Sigmoid colon (tissue), 7 donors: ENCODE measurements around the gene LIMA1. TPM values are rescaled to one million over a fixed set of nuclear protein-coding genes. Genes with fewer than 3 reads are reported as not detected.

Experiments
- DNase-seq: peaks from one replicate; pipeline ENCODE4 v3.0.0-alpha.2; 2019
- H3K27ac ChIP-seq, 4 donors: fragments of 200-600 bp; sonication (generic); one replicate each; pipeline ENCODE4 v1.5.1; 2016 to 2019; ENCODE audit warnings: mild to moderate bottlenecking in 1 of 4
- H3K27me3 ChIP-seq, 3 donors: fragments of 200-600 bp; sonication (generic); one replicate each; pipeline ENCODE4 v1.5.1; 2019; ENCODE audit warnings: mild to moderate bottlenecking in 1 of 3
- H3K36me3 ChIP-seq, 4 donors: fragments of 200-600 bp; sonication (generic); one replicate each; pipeline ENCODE4 v1.5.1; 2016 to 2019
- H3K4me1 ChIP-seq, 4 donors: fragments of 200-600 bp; sonication (generic); one replicate each; pipeline ENCODE4 v1.5.1; 2017 to 2019
- H3K4me3 ChIP-seq, 4 donors: fragments of 200-600 bp; sonication (generic); one replicate each; pipeline ENCODE4 v1.5.1; 2017 to 2019; ENCODE audit warnings: mild to moderate bottlenecking in 2 of 4, moderate library complexity in 1 of 4
- H3K9me3 ChIP-seq, 4 donors: fragments of 200-600 bp in 3 of 4; sonication (generic) in 3 of 4; one replicate each; pipeline versions ENCODE4 v1.5.1 to v1.6.1; 2013 to 2019
- CTCF ChIP-seq, 4 experiments: fragments of 450-650 bp in 3 of 4; fragments of 200-600 bp in 1 of 4; IDR thresholded peaks; one replicate each; pipeline ENCODE4 v1.5.1; 2016 to 2019; ENCODE audit warnings: antibody characterized with exemption in 4 of 4, mild to moderate bottlenecking in 3 of 4, moderate library complexity in 2 of 4
- EP300 ChIP-seq, 4 donors: sonication (generic); formaldehyde crosslinking; IDR thresholded peaks; one replicate each; pipeline ENCODE4 v1.6.1; 2017; ENCODE audit warnings: antibody characterized with exemption in 4 of 4
- POLR2A ChIP-seq, 2 donors: fragments of 450-650 bp; IDR thresholded peaks; one replicate each; pipeline ENCODE4 v1.6.1; 2016; ENCODE audit warnings: antibody characterized with exemption in 2 of 2, mild to moderate bottlenecking in 2 of 2, moderate library complexity in 2 of 2
- POLR2AphosphoS5 ChIP-seq, 4 donors: sonication (generic); formaldehyde crosslinking; IDR thresholded peaks; one replicate each; pipeline ENCODE4 v1.6.1; 2017; ENCODE audit warnings: antibody characterized with exemption in 4 of 4
- WGBS, 2 donors: extraction: QIAGEN DNeasy Blood & Tissue Kit; methylation state at CpG; one replicate each; pipeline ENCODE4 v1.1.7; 2013; 5-methylcytosine and 5-hydroxymethylcytosine counted together
- intact Hi-C: fragments of 100-400 bp; cut with DNase I; formaldehyde crosslinking; loops from one replicate; pipeline ENCODE4 v1.15.1; 2023
- polyA plus RNA-seq, 3 donors: library from polyadenylated mRNA; stranded (reverse); fragments of 200-250 nt; gene quantifications; one replicate each; pipeline ENCODE4 v1.2.3, GENCODE V29; 2013
- total RNA-seq, 4 donors: library from RNA; depleted of rRNA; stranded (reverse); fragments of >200 nt; gene quantifications; one replicate each; pipeline ENCODE4 v1.1.0, GENCODE V29; 2016
- donor health status: healthy with polysubstance abuse.
- donor health status: Bipolar disorder and iron deficiency.
- donor health status: healthy.

Gene LIMA1
- total and polyA plus RNA-seq, 7 donors, result 39.7 to 181 (median 108) TPM

- Histone ChIP-seq H3K36me3 (peaks cover 12 to 90% (median 33%) of the 10 kb centered on the region in 4 donors), H3K4me1 (peaks cover 0 to 6% (median 0%) of the 10 kb centered on the region in 4 donors), H3K4me3 (no peak overlapping the region), H3K27me3 (no peaks in the 10 kb centered on the region), H3K9me3 (no peaks in the 10 kb centered on the region), H3K27ac (no peak overlapping the region)
- no peak for DNase-seq
- TF ChIP-seq POLR2AphosphoS5 (IDR thresholded peaks at IDR 0.05), result no peak
- no peak for TF ChIP-seq EP300 (IDR thresholded peaks at IDR 0.05)
- no peak for TF ChIP-seq CTCF (IDR thresholded peaks at IDR 0.05)
- TF ChIP-seq POLR2A (IDR thresholded peaks at IDR 0.05), result no peak
- intact Hi-C loops, result no loop called here
- WGBS, 2 donors, result 15 to 62% methylated on average over 3 of the region's 3 CpGs
These were observed 81.3 kb downstream of the LIMA1 start for GRCh38 chr12:50201987-50202521.

- no peak for DNase-seq
- H3K27ac ChIP-seq, result no peak overlapping the region
- peaks cover 0 to 12% (median 3%) of the 10 kb centered on the region in 4 donors for H3K4me1 ChIP-seq
- 78 to 84% methylated on average over 2 of the region's 2 CpGs for WGBS, 2 donors
- H3K27me3 ChIP-seq, result no peaks in the 10 kb centered on the region
- H3K4me3 ChIP-seq, result no peak overlapping the region
- H3K36me3 ChIP-seq, result peaks cover 12 to 92% (median 32%) of the 10 kb centered on the region in 4 donors
- TF ChIP-seq EP300 (IDR thresholded peaks at IDR 0.05) (no peak), CTCF (IDR thresholded peaks at IDR 0.05) (no peak), POLR2A (IDR thresholded peaks at IDR 0.05) (no peak), POLR2AphosphoS5 (IDR thresholded peaks at IDR 0.05) (no peak)
- no peaks in the 10 kb centered on the region for H3K9me3 ChIP-seq
- intact Hi-C loops, result no loop called here
These were observed 82.6 kb downstream of the LIMA1 start for GRCh38 chr12:50200552-50201273.

GRCh38 chr12:50198829-50199228, 84.5 kb downstream of the LIMA1 start:
- Histone ChIP-seq H3K9me3 (no peaks in the 10 kb centered on the region), H3K4me3 (no peak overlapping the region), H3K4me1 (peaks cover 0 to 12% (median 3%) of the 10 kb centered on the region in 4 donors), H3K27ac (no peak overlapping the region), H3K36me3 (peaks cover 5 to 88% (median 29%) of the 10 kb centered on the region in 4 donors), H3K27me3 (no peaks in the 10 kb centered on the region)
- 75 to 89% methylated on average over 5 of the region's 5 CpGs for WGBS, 2 donors
- no peak for DNase-seq
- TF ChIP-seq EP300 (IDR thresholded peaks at IDR 0.05) (no peak), POLR2A (IDR thresholded peaks at IDR 0.05) (no peak), POLR2AphosphoS5 (IDR thresholded peaks at IDR 0.05) (no peak), CTCF (IDR thresholded peaks at IDR 0.05) (no peak)
- intact Hi-C loops, result no loop called here

- 17 to 65% methylated on average over 5 of the region's 5 CpGs for WGBS, 2 donors
These were observed 86.0 kb downstream of the LIMA1 start for GRCh38 chr12:50197297-50197727.

GRCh38 chr12:50196537-50196936, 86.8 kb downstream of the LIMA1 start:
- peaks cover 0 to 8% (median 3%) of the 10 kb centered on the region in 4 donors for H3K4me1 ChIP-seq
- no peaks in the 10 kb centered on the region for H3K9me3 ChIP-seq
- no peak overlapping the region for H3K27ac ChIP-seq
- 27 to 65% methylated on average over 4 of the region's 4 CpGs for WGBS, 2 donors
- H3K36me3 ChIP-seq, result peaks cover 0 to 78% (median 26%) of the 10 kb centered on the region in 4 donors
- TF ChIP-seq POLR2A (IDR thresholded peaks at IDR 0.05) (no peak), EP300 (IDR thresholded peaks at IDR 0.05) (no peak), CTCF (IDR thresholded peaks at IDR 0.05) (no peak), POLR2AphosphoS5 (IDR thresholded peaks at IDR 0.05) (no peak)
- no peak overlapping the region for H3K4me3 ChIP-seq
- intact Hi-C loops, result no loop called here
- no peak for DNase-seq
- H3K27me3 ChIP-seq, result no peaks in the 10 kb centered on the region

More at GRCh38 chr12:50197297-50197727, 86.0 kb downstream of the LIMA1 start:
- no peak overlapping the region for H3K4me3 ChIP-seq
- intact Hi-C loops, result no loop called here
- TF ChIP-seq EP300 (IDR thresholded peaks at IDR 0.05), result no peak
- no peak for TF ChIP-seq POLR2AphosphoS5 (IDR thresholded peaks at IDR 0.05)
- DNase-seq, result no peak
- H3K36me3 ChIP-seq, result peaks cover 5 to 78% (median 28%) of the 10 kb centered on the region in 4 donors
- no peaks in the 10 kb centered on the region for H3K27me3 ChIP-seq
- no peaks in the 10 kb centered on the region for H3K9me3 ChIP-seq
- peak overlapping the region in 1 of 4 donors; percentile 4 for H3K27ac ChIP-seq
- H3K4me1 ChIP-seq, result peaks cover 0 to 12% (median 3%) of the 10 kb centered on the region in 4 donors
